GM21786 (cell line): ENCODE data around the gene LAD1.

Experiments
- ATAC-seq: cut with Tn5 transposase; IDR thresholded peaks from one replicate; pipeline ENCODE4 v1.9.1; 2021; ENCODE audit not compliant: unreplicated experiment

Gene LAD1

DNA sequence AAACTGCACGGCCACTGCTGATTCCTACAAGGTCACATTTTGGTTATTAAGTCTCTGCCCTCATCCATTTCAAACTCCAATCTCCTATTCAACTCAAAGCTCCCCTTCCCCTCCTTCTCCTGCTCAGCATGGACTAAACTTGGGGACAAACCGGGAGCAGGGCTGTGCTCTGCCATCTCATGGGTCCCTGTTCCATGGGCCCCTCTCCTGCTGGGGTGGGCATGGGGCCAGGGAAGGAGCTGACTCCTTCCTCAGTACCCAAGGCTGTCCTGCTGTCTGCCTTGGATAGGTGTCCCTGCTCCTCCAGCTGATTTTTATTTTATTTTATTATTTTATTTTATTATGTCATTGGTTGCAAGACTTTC lies 48.8 kb downstream of the LAD1 start:
- ATAC-seq = no peak

DNA sequence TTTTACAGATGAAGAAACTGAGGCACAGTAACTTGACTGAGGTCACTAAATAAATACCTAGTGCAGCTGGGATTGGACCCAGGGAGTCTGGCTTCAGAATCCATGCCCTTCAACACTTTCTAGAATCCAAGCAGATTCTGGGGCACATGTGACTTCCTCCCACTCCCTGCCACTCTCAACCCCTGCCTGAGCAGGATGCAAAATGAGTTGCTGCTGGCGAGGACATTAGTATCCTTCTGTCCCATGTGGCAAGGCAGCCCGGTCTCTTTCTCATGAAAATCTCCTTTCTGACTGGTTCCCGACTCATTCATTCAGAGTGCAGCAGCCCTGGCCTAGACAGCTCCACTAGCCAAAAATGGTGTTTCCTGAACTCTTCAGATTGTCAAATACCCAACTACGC lies 50.0 kb downstream of the LAD1 start:
- ATAC-seq = no peak

DNA sequence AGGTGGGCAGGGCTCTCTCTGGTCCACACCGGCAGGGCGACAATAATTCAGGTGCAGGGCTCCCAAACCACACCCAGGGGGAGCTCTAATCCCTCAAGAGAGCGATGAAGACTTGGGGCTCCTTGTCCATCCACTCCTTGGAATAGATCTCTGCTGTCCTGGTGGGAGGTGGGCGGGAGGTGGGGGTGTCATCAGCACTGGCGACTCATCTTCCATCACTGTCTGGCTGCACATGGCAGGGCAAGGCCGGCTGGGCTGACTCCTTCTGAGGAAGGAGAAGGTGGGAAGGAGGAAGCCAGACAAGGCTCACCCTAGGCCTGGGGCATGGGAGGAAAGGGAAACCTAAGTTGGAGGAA lies 50.9 kb downstream of the LAD1 start:
- no peak for ATAC-seq

DNA sequence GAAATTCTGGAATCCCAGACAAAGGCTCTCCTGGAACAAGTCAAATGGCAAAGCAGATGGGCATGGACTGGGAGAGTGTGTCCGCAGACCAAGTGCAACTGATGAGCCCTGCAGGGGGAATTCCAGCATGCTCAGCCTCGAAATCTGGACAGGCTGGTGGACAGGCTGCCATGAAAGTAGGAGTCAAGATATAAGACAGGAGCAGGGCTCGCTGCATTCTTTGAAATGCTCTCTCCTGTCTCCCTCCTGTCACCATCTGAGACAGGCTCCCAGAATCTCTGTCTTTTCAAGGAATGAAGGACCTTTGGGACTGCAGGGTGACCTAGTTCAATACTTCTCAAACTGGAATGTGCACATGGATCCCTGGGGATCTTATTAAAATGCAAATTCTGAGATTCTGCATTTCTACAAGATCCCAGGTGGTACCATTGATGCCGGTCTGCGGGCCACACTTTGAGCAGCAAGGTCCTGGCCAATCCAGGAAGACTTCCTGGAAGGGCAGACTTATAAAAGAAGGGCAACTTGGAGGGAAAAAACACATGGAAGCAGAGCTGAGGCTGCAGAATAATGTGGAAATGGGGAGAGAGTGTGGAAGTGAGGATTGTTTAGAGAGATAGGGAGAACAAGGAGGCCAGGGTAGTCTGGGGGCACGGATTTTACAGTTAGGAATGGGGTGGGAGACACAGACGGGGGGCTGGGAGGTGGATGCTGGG lies 51.5 kb downstream of the LAD1 start:
- ATAC-seq = no peak

DNA sequence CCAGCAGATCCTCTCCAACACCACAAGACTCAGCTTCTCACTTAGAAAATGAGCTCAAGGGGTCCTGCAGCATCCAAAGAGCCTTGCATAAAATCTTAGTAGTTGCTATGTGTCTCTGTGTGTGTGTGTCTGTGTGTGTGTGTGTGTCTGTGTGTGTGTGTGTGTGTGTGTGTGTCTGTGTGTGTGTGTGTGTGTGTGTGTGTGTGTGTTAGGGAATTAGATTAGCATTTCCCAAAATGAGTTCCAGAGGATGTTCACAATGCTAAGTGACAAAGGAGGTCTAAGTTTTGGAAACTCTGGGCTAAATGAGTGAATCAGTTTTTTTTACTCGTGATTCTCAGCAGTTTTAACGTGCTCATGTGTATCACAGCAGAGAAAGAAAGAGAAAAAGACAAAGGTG lies 52.1 kb downstream of the LAD1 start:
- no peak for ATAC-seq

DNA sequence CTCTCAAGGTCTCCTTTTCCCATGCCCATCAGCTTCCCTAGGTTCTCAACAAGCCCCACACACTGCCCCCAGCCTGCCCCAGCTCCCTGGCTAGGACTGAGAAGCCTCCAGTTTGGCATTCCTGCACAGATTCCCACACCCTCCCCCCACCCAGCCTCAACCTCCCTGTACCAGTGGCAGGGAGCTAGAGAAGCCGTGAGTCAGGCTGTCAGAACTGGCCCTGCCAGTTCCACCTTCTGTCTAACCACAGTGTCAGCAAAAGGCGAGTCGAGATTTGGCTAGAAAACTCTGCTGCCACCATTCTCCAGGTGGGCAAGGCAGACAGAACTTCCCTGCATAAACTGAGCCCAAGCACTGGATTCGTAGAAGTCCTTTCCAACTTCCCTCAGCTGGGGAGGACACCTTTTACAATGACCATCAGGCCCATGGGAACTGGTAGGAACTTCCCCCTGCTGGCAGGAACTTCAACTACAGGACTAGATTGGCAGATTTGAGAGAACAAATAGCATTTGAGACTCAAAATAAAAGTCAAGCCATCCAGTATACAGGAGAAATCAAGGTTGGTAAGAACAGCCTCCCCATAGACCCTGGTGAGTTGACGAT lies 52.7 kb downstream of the LAD1 start:
- no peak for ATAC-seq

DNA sequence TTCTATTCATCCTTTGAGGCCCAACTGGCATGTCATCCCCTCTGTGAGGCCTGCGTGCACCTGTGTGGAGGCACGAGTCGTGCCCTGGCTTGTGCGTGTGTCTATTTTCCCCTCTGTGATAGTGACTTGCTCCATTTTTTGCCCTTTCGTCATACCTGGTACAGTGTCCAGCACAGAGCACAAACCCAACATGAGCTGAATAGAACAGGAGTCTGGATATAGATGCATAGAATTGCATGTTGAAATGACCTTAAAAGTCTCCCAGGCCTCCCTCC lies 54.1 kb downstream of the LAD1 start:
- no peak for ATAC-seq

DNA sequence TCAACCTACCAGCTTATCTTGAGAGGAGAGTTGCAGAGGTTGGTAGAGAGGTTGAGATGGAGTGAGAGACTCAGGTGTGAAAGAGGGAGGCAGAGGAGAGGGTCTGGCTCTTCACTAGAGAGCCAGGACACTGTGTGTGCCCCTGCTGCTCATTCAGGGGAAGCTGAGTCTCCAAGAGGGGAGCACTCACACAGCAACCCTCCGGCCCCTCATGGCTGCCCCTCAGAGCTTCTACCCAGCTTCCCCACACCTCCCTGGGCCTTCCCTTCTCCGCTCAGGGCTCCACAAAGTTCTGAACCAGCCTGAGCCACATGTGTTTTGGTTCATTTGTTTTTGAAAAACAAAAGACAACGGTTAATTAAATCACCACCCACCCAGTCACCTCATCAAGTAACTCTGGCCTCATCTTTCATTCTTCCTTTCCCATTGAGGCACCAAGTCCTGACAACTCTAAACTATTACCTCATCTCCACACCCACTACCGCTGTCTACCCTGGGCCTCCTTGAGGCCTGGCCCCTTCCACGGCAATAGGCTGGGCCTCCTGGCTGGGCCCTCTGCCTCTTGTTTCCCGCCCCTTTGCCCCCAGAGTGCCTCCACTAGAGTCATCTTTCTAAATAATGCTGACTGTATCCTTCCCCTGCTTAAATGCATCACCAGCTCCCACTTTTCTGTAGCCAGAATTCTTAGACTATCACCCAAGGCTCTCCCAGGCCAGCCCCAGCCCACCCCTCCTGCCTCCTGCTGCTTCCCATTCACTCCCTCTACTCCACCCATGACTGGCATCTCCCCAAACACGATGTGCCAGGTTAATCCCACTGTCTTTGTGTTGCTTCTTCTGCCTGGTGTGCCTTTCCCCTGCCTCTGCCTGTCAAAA lies 54.7 kb downstream of the LAD1 start:
- no peak for ATAC-seq

DNA sequence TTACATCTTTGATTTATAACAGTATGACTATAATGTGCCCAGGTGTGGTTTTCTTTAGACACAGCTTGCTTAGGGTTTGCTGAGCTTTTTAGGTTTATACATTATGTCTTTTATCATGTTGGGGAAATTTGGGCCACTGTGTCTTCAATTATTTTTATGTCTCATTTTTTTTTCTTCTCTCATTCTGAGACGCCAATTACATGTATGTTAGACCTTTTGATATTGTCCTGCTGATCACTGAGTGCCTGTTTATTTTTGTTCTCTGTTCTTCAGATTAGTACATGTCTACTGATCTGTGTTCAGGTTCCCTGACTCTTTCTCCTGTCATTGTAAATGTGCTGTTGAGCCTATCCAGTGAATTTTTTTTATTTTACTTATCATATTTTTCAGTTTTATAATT lies 57.7 kb downstream of the LAD1 start:
- ATAC-seq = no peak

DNA sequence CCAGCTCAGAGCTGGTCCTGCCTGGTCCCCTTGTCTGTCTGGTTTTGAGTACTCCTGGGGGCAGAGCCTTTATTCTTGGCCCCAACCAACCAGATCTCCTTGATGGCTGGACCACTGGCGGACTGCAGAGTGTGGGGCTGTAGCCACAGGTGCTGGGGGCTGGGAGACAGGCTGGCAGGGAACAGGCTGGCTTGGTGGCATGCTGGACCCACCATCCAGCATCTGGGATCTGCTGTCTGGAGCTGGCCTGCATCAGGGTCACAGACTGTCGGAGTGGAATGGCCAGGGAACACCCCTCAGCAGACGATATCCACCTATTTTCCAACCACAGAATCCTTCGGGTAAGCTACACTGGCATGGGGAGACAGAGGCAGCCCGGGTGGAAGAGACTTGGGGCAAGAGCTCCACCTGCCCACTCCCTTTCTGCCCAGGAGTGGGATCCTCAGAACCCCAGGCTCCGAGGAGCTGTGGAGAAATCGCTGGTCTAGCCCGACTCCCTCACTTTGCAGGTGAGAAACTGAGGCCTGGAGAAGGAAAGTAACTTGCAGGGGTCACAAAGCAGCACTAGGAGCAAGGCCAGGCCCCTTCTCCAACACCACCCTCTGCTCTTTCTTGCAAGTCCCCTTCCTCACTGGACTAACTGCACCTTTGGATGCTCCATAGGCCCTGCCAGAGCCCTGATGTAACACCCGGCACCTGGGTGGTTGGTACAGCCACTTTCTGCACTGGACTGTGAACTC lies 62.2 kb downstream of the LAD1 start:
- ATAC-seq = no peak

DNA sequence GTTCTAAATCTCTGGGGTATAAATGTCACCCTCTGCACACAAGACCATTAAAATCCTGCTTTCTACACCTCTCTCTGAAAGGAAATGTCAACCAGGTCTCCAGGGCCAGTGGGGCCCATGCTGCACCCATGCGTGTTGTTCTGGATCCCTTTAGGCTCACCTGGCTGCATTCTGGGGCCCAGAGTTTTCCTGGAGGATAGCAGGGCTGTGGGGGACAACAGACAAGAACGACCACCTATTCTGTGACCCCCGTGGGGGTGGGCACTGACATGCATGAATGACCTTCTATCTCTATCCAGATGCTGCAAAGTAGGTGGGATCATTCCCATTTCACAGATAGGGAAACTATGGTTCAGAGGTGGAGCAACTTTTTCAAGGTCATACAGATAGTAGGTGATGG lies 63.2 kb downstream of the LAD1 start:
- no peak for ATAC-seq

DNA sequence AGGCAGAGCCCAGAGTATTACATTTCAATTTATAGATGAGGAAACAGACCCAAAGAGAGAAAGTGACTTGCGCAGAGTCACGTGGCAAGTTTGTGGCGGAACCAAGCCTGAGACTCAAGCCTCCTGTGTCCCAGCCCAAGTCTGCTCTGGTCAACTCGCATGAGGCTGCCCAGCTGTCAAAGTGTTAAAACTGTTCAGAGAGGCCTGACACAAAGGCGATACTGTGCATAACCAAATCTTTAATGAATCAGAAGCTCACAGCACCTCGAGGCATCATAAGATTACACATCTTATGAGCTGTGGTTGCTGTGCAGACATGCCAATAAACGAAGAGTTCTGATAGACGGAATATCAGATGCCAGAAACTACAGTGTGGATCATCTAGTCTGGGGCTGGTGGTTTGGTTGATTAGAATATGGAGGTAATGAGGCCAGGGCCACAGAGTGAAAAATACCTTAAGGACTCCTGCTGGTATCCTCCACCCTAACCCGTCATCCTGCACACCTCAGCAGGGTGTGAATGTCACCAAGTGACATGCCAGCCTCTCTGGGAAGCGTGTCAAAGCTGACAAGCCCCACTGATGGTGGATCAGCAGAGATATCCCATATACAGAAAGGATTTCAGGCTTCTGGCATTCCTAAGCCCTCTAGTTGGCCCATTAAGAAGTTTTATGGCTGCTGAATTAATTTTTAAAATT lies 63.8 kb downstream of the LAD1 start:
- ATAC-seq = no peak

DNA sequence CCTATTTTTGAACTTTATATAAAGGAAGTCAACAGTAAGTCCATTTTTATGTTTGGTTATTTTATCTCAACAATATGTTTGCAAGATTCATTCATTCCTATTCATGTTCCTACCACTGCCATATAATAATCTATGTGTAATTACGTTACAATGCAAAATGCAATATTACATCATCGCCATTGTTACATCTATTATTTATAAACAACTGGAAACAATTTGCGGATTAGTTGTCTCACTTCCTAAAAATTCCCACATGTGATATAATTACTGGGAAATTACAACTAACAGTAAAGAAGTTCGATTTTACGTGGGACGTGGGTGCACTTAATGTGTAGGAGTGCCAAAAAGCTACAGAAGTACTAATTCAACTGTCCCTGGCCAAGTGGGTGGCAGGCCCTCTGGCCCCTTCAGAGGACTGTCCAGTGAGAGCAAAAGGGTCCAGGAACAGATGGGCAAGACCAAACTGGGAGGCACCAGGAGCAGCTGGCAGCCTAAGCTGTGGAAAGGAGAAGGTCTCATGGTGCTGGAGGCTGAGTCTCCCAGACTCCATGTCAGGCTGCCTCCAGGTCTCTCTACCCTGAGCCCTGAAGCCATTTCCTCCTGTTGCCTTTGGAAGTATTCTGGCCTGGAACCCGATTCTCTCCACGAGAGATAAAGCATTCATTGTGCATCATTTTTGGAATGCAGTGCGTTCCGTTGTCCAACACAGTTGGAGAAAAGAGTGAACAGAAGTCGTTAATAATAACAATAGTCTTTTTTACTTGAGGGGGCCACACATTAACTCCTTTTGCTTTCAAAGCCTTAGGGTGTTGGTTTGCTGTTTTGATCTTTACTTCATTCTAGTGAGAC lies 64.6 kb downstream of the LAD1 start:
- no peak for ATAC-seq

DNA sequence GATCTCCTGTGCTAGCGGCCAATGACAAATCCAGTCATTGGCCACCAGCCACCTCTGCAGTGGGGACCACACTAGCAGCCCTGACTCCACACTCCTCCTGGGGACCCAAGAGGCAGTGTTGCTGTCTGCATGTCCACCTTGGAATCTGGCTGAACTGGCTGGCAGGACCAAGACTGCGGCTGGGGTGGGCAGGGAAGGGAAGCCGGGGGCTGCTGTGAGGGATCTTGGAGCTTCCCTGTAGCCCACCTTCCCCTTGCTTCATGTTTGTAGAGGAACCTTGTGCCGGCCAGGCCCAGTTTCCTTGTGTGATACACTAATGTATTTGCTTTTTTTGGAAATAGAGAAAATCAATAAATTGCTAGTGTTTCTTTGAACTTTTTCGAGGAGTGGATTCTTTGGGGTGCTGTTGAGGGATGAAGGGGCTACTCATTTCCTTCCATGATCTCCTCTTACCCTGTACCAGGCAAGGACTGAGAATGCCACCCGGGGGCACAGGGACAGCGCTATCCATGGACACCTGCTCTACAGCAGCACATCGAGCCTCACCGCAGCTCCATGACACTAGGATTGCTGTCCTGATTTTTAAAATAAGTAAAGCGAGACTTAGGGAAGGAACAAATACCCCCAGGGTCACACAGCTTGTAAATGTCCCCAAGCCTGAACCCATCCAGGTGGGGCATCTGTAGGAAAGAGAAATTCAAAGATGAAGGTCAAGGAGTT lies 66.3 kb downstream of the LAD1 start:
- no peak for ATAC-seq

DNA sequence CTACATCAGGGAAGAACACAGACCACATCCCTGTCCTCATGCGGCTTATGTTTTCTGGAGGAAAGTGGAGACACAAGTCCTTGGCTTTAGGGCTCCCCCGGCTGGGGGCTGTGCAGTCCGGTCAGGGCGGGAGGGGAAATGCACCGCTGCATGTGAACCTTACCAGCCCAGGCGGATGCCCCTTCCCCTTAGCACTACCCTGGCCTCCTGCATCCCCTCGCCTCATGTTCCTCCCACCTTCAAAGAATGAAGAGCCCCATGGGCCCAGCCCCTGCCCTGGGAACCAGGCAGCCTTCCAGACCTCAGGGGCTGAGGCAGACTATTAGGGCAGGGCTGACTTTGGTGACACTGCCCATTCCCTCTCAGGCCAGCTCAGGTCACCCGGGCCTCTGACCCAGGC lies 67.1 kb downstream of the LAD1 start:
- no peak for ATAC-seq

DNA sequence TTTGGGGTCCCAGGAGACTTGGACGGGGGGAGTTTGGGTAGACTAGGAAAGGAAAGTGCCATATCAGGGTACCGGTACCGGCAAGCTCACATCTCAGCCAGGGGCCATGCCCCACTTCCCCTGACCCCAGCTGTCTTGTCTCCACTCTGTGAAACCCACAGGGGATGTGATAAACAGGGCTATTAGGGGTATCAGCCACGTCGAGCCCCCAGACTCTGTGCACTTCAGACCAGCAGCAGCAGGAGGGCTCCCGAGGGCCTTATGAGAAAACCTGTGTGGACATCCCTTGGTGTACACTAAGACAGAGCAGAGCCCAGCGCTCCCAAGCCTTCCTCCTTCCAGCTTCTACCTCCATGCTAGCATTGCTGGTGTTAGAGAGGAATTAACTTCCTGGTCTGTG lies 68.0 kb downstream of the LAD1 start:
- ATAC-seq = no peak
